Measurements from ENCODE around the gene C3orf80.
"Not testable (repeated sequence)": the region's sequence is repeated elsewhere in the genome, so short reads cannot be mapped to it uniquely, and the experiment has no call there.

C3orf80 gene

GRCh38 chr3:160210341-160210740 lies 14.9 kb upstream of the C3orf80 start:
- no peak for DNase-seq (ENCODE audit: low read depth)
- H3K4me3 ChIP-seq (ENCODE audit: low read depth, low read length) = no peak overlapping the region

DNA sequence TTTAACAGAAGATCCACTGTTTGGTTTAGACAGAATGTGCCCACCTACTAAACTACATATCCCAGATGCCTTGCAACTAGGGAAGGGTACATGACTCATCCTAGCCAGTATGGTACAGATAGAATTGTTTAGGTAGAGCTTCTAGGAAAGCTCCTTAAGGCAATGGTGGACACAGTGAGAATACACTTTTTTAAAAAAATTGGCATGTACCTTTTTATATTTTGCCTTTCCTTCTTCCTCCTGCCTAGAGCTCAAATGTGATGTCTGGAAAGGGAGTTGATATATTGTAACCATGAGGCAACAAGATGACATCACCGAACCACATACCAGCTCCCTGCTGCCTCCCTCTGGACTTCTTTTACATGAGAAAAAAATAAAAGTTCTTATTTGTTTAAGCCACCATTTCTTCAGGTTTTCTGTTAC lies 14.4 kb upstream of the C3orf80 start:
- DNase-seq (ENCODE audit: low read depth) = no peak

DNA sequence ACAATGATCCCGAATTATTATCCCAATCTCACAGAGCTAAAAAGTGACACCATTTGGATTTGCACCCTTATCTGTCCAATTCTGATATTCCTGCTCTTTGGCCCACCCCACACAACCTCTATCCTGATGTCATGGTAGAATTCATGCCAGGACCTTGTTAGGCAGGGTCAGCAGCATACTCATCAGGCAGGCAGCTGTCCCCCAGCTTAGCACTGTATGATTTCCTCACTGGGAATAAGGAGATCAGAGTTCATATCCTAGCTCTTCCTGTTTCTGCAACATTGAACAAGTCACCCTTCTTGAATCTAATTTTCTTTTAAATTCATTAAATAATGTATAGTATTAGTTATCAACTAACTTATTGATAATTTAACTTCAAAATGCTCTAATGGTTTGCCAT lies 12.0 kb upstream of the C3orf80 start:
- H3K4me3 ChIP-seq (ENCODE audit: low read depth, low read length) = no peak overlapping the region
- DNase-seq (ENCODE audit: low read depth) = no peak

More for the DNA sequence above, 14.4 kb upstream of the C3orf80 start:
- no peak overlapping the region for H3K4me3 ChIP-seq (ENCODE audit: low read depth, low read length)

DNA sequence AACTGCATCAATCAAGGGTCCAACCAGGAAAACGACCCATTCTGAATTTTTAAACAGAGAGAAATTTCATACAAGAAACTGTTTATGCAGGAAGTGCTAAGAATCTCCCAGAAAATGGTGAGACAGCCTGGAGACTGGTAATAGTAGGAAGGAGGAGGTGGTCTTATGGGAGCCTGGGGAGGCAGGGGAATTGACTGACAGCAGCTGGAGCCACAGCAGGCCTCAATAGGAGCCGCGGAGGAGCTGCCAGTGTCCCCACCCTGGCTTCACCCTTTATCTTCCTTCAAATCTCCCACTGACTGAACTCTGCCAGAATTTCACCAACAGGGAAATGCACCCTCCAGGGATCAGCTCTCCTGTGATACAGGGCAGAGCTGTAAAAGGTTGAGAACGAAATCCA lies 7.5 kb upstream of the C3orf80 start:
- no peak for DNase-seq (ENCODE audit: low read depth)

DNA sequence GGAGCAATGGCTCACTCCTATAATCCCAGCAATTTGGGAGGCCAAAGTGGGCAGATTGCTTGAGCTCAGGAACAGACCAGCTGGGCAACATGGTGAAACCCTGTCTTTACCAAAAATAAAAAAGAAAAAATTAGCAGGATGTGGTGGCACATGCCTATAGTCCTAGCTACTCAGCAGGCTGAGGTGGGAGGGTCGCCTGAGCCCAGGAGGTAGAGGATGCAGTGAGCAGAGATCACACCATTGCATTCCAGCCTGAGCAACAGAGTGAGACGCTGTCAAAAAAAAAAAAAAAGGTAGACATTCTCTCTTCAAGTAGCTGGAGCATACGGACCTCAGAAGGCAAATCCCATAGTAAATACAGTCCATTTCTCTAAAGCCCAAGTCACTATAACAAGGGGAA lies 7.1 kb upstream of the C3orf80 start:
- no peak for DNase-seq (ENCODE audit: low read depth)

More for the DNA sequence above, 7.5 kb upstream of the C3orf80 start:
- no peak overlapping the region for H3K4me3 ChIP-seq (ENCODE audit: low read depth, low read length)

DNA sequence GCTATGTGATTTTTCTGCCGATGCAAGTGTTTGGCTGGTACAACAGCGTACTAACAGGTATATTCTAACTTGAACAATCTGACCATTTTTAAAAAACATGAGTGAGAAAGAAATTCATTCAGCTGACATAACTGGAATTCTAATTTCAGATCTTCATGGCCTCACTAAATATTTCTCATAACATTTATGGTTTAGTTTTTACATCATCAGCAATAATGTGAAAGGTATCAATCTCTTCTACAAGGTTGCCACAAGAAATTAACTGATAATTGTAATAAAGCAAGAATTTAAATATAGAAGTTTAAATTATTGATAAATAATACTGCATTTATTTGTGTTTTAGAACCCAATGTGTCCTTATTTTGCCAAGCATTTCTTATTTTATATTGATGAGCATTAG lies 5.2 kb upstream of the C3orf80 start:
- no peak overlapping the region for H3K4me3 ChIP-seq (ENCODE audit: low read depth, low read length)
- no peak for DNase-seq (ENCODE audit: low read depth)

More for the DNA sequence above, 7.1 kb upstream of the C3orf80 start:
- H3K4me3 ChIP-seq (ENCODE audit: low read depth, low read length) = no peak overlapping the region

DNA sequence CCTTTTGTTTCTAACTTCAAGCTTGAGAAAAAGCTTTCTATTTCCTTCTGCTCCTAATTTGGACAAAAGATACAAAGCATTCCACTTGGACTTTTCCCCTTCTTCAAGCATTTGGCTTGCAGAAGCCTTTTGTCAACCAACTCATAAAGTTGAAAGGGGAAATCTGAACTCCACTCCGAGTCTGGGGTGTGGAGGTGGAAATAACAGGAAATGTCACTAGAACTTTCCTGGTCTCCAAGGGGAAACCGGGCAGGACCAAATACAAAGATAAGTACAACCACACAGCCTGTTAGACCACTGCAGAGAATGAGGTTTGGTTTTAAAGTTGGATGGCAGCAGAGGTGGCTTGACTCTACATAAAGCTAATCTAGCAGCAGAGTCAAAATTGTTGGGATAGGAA lies 4.2 kb upstream of the C3orf80 start:
- no peak overlapping the region for H3K4me3 ChIP-seq (ENCODE audit: low read depth, low read length)
- no peak for DNase-seq (ENCODE audit: low read depth)

GRCh38 chr3:160224256-160224655 lies 966 bp upstream of the C3orf80 start:
- H3K4me3 ChIP-seq (ENCODE audit: low read depth, low read length) = no peak overlapping the region
- DNase-seq (ENCODE audit: low read depth) = no peak

DNA sequence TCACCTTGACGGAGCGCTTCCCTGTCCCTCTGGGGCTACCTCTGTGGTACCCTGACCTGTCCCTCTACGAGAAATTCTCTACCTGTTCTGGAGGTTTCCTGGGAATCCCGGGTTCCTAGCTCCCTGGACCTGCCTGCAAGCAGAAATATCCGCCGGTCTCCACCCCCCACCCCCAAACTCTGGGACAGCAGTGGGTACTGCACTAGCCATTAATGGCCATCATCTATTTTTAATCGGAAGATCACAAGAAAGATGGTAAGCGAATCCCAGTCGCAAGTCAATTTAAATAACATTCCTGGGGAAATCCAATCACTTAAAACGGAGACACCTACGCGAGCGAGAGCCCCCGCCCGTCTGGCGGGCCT lies 429 bp upstream of the C3orf80 start:
- peak overlapping the region; percentile 49 for H3K4me3 ChIP-seq (ENCODE audit: low read depth, low read length)
- no peak for DNase-seq (ENCODE audit: low read depth)

DNA sequence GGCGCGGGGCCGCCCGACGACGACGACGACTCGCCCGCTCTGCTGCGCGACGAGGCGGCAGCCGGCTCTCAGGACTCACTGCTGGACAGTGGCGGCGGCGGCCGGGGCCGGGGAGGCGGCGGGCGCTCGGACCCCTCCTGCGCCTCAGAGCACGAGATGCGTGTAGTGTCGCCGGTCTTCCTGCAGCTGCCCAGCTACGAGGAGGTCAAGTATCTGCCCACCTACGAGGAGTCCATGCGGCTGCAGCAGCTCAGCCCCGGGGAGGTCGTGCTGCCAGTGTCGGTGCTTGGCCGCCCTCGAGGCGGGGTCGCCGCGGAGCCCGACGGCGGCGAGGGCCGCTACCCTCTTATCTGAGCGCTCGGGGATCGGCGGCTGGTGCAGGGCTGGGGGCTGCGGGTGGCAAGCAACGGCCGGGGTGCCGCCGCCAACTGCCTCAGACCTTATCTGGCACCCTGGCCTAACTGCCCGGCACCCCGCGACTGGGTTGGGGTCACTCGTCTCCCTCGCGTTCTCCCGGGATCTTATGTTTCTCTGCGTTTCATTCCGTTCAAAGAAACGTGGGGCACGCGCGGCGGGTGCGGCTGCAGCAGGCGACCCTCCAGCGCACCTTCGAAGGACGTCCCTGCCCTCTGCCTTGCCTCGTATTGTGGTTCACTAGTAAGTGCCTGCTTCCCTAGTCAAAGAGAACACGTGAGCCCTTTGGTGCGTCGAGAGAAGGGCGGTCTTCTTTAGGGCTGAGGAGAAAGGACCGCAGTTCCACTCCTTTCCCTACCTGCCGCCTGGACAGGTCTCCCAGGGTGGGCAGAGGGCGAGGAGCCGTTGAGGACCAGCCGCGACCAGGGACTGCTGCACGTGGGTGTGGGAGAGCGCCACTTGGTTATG lies 1.0 kb downstream of the C3orf80 start:
- no peak for DNase-seq (ENCODE audit: low read depth)
- H3K4me3 ChIP-seq (ENCODE audit: low read depth, low read length) = peak overlapping the region; percentile 49

GRCh38 chr3:160227419-160227818 lies 2.2 kb downstream of the C3orf80 start:
- no peak for DNase-seq (ENCODE audit: low read depth)

DNA sequence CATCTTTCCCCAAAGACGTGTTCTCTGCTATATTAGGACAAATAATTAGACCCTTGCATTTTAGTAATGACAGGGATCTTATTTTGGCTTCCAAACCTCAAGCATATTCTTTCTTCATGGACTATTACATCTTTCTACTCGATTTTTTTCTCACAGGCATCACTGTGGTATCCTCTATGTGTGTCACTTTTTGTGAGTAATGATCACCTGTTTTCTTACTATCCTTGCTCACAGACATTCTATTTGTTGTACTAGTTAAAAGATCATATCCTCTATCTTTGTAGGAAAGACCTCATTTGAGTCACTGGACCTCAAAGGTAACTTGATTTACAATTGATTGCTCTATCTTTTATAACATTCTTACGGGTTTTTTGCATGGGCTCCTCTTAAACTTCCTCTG lies 6.8 kb downstream of the C3orf80 start:
- no peak overlapping the region for H3K4me3 ChIP-seq (ENCODE audit: low read depth, low read length)
- DNase-seq (ENCODE audit: low read depth) = no peak

More at GRCh38 chr3:160227419-160227818, 2.2 kb downstream of the C3orf80 start:
- H3K4me3 ChIP-seq (ENCODE audit: low read depth, low read length) = no peak overlapping the region

DNA sequence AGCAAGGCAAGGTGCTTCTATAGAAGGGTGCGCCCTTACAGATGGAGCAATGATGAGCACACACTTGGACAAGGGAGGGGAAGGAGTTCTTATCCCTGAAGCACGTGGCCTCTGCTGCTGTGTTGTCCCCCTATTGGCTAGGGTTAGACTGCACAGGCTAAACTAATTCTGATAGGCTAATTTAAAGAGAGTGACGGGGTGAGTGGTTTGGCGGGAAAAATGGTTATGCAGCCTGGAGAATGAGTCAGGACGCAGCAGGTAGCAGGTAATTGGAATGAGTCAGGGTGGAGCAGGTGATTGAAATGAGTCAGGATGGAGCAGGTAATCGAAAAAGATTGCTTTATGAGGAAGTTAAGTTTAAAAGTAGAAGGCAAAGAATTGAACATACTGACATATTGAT lies 15.5 kb downstream of the C3orf80 start:
- H3K4me3 ChIP-seq (ENCODE audit: low read depth, low read length); DNase-seq (ENCODE audit: low read depth): not testable (repeated sequence)

DNA sequence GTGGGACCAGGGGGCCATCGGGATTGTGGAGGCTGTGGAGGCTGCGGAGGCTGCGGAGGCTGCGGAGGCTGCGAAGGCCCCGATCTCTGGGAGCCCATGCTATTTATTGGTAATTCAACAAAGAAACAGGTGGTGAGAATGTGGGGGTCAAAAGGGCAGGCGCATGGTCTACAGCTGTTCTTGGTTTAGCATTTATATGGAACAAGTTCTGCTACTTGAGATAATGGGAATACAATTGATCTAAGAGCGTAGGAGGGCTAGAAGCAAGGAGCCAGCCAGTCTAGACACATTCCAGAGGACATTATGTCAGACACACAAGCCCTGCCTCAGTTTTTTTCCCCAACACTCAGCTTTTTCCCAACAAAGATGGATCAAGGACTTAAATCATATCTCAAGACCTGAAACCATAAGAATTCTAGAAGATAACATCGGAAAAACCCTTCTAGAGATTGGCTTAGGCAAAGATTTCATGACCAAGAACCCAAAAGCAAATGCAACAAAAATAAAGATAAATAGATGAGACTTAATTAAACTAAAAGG lies 20.1 kb downstream of the C3orf80 start:
- H3K4me3 ChIP-seq (ENCODE audit: low read depth, low read length) = no peak overlapping the region
- no peak for DNase-seq (ENCODE audit: low read depth)

DNA sequence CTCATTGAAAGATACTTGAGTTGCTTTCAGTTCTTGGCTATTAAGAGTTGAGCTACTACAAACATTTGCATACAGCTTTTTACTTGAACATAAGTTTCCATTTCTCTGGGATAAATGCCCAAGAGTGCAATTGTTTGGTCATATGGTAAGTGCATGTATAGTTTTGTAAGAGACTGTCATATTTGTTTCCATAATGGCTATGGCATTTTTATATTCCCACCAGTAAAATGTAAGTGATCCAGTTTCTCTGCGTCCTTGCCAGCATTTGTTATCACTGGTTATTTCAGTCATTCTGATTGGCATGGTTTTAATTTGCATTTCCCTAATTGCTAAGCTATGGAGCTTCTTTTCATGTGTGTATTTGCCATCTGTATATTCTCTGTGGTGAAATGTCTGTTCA lies 22.5 kb downstream of the C3orf80 start:
- H3K4me3 ChIP-seq (ENCODE audit: low read depth, low read length) = no peak overlapping the region
- no peak for DNase-seq (ENCODE audit: low read depth)

- DNase-seq (ENCODE audit: low read depth) = no peak
- no peak overlapping the region for H3K4me3 ChIP-seq (ENCODE audit: low read depth, low read length)
Observed at GRCh38 chr3:160253298-160253697, 28.1 kb downstream of the C3orf80 start.

DNA sequence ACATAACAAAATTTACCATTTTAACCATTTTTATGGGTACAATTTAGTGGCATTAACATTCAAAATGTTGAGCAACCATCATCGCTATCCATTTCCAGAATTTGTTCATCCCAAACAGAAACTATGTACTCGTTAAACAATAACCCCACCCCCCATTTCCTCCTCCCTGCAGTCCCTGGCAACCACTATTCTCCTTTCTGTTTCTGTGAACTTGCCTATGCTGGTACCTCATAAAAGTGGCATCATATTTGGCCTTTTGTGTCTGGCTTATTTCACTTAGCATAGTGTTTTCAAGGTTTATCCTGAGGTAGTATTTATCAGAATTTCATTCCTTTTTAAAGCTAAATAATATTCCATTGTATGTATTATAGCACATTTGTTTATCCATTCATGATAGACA lies 32.4 kb downstream of the C3orf80 start:
- no peak for DNase-seq (ENCODE audit: low read depth)
- no peak overlapping the region for H3K4me3 ChIP-seq (ENCODE audit: low read depth, low read length)

DNA sequence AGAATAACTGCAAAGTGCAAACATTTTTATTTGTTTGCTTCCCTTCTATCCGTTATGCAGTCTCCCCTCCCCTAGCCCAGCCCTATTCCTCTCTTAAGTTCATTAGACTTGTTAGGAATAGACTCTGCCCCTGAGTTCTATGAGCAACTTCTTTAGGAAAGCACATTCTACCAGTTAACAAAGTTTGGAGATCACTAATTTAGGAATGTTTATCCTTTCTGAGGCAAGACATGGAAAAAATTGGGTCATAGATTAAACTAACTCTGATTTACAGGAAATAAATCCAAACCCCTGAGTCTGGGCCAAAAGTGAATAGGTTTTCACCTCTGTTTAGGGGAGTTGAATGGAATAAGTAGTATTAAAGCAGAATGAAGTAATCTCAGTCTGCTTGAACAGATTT lies 34.4 kb downstream of the C3orf80 start:
- no peak overlapping the region for H3K4me3 ChIP-seq (ENCODE audit: low read depth, low read length)
- no peak for DNase-seq (ENCODE audit: low read depth)

DNA sequence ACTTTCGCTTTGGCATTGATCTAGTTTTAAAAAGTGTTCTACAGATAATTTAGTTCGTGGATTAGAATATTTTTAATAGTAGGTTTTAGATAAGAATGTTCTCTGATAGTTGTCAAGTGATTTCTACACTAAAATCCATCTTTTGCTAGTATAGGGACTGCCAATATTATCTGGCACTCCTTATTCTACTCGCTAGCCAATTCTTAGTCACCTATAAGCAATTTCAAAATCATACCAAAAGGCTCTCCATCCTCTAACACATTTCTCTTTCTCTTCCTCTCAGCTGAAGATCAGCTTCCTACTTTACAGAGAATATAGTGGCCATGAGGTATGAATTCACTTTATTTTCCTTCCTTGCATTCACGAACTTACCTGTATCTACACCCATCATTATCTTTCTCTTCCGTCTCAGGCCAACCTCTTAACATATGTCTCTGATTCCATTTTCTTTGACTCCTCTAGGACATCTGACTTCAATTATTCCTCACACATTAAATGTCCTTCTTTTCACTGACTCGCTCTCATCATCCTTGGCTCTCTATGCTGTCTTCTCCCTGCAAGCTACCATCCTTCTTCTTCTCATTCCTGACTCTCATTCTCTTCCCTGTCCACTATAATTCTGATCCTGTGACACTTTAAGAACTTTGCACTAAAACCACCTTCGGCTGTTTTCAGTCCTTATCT lies 35.5 kb downstream of the C3orf80 start:
- no peak for DNase-seq (ENCODE audit: low read depth)
- no peak overlapping the region for H3K4me3 ChIP-seq (ENCODE audit: low read depth, low read length)

GRCh38 chr3:160265088-160265487 lies 39.9 kb downstream of the C3orf80 start:
- DNase-seq (ENCODE audit: low read depth) = no peak
- H3K4me3 ChIP-seq (ENCODE audit: low read depth, low read length) = no peak overlapping the region

Data from skeletal muscle cell (primary cell).